Activated naive CD4-positive, alpha-beta T cell treated with anti-CD3 and anti-CD28 coated beads, Interleukin-2, amount 50 U/mL, for 24 hours (primary cell): ENCODE data around the gene XPO5.
A peak's percentile ranks its signal among the peaks of the same experiment; 100 is the strongest.

ENCODE experiments used
- H3K27ac Mint-ChIP-seq: one replicate; pipeline ENCODE4 v1.8.0; 2021; ENCODE audit warnings: mild to moderate bottlenecking, mixed read lengths
- H3K27me3 Mint-ChIP-seq: one replicate; pipeline ENCODE4 v1.8.0; 2021; ENCODE audit warnings: mixed read lengths
- H3K36me3 Mint-ChIP-seq: one replicate; pipeline ENCODE4 v1.8.0; 2021; ENCODE audit warnings: mixed read lengths
- H3K4me1 Mint-ChIP-seq: one replicate; pipeline ENCODE4 v1.8.0; 2021; ENCODE audit warnings: mixed read lengths
- H3K4me3 Mint-ChIP-seq: one replicate; pipeline ENCODE4 v1.8.0; 2021; ENCODE audit warnings: mild to moderate bottlenecking, mixed read lengths
- H3K9me3 Mint-ChIP-seq: one replicate; pipeline ENCODE4 v1.8.0; 2021; ENCODE audit warnings: mixed read lengths

XPO5 gene

DNA sequence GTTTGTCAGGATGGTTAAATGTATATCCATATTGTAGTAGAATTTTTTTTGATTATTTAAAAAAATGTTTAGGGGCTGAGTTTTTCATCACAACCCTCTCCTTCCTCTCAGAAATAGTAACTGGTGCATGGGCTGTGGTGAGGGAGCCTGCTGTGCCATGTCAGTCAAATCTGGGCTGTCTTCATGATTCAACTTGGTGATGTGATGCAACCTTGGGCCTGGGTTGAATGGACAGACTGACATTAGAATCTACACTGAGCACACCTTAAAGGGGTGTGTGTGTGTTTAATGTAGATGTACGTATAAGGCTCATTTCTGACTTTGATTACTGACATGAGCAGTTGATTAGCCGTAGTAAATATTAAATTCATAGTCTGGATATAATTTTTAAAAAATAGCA lies 94.8 kb downstream of the XPO5 start:
- H3K9me3 Mint-ChIP-seq: no peaks in the 10 kb centered on the region
- no peaks in the 10 kb centered on the region for H3K27me3 Mint-ChIP-seq
- peaks cover 59% of the 10 kb centered on the region for H3K4me1 Mint-ChIP-seq
- no peak overlapping the region for H3K4me3 Mint-ChIP-seq
- H3K27ac Mint-ChIP-seq: no peak overlapping the region
- H3K36me3 Mint-ChIP-seq: no peaks in the 10 kb centered on the region

DNA sequence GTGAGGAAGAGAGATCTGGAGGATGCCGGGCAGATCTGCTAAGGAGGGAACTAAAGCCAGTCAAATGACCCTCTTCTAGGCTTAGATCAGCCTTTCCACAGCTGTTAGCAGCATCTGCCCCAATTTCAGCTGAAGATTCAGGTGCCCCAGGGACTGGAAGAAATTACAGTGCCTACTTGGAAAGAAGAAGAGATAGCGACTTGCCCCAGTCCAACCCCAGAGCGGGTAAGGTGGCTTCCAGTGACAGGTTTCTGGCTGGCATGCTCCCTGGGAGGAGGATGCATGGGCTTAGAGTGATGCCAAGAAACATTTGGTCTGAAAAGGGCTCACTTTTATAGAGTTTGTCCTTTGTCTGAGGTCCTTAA lies 97.8 kb downstream of the XPO5 start:
- Mint-ChIP-seq H3K9me3 (no peaks in the 10 kb centered on the region), H3K4me1 (peaks cover 53% of the 10 kb centered on the region), H3K4me3 (peak overlapping the region; percentile 94), H3K36me3 (no peaks in the 10 kb centered on the region), H3K27ac (peak overlapping the region; percentile 88), H3K27me3 (no peaks in the 10 kb centered on the region)

DNA sequence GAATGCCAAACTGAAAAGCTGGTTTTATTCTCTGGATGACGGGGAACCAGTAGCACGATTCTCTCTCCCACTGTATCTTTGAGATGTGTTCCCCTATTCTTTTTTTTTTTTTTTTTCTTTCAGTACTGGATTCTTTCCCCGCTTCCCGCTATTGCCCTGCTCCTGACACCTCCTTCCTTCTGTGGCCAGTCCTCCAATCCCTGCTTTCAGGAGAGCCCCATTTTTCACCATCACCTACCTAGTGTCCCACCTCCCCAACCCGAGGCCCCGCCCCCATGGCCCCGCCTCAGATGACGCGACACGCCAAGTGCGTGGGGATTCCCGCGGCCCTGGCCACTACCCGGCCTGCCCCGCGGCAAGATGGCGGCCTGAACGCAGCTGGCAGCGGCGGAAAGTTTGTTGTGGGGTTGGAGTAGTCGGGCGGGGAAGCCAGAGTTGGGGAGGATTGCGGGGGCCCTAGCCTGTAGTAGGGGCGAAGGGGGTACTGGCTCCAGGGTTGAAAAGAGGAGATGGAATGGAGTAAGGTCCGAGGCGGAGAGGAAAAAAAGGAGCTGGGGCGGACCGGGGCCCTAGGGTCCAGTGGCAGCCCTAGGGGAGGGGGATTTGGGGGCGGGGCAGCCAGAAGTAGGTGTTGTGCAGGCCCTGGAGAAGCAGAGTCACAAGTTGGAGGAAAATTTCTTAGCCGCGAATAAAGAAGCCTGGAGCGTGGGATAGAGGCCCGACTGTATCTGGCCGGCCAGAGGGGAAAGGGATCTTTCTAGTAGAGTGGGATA lies 98.4 kb downstream of the XPO5 start, which contains the start of gene TJAP1:
TJAP1 (plus strand) TSS at position 336 of the 773 bp plus-strand sequence. CDS start 21,432 bp downstream, outside the sequence.
- H3K4me1 Mint-ChIP-seq: peaks cover 51% of the 10 kb centered on the region
- H3K36me3 Mint-ChIP-seq: no peaks in the 10 kb centered on the region
- H3K4me3 Mint-ChIP-seq: peak within 1 kb of the TSS; percentile 94
- H3K9me3 Mint-ChIP-seq: no peaks in the 10 kb centered on the region
- H3K27ac Mint-ChIP-seq: peak within 1 kb of the TSS; percentile 88
- no peaks in the 10 kb centered on the region for H3K27me3 Mint-ChIP-seq

DNA sequence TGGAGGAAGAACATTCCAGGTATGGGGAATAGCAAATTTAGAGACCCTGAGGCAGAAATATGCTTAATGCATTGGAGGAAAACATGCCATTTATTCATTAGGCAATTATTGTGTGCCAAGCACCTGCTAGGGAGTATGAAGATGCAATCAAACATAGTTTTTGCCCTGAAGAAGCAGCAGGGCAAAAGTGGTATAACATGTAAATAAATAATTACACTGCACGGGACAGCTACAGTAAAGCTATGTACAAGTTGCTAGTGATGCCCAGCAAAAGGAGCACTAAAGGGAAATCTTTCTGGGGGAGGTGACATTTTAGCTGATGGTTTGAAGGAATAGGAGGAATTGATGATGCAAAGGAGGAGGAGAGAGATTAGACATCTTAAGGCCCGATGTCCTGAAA lies 99.1 kb downstream of the XPO5 start:
- no peaks in the 10 kb centered on the region for H3K9me3 Mint-ChIP-seq
- peak overlapping the region; percentile 94 for H3K4me3 Mint-ChIP-seq
- no peaks in the 10 kb centered on the region for H3K27me3 Mint-ChIP-seq
- H3K27ac Mint-ChIP-seq: peak overlapping the region; percentile 88
- H3K4me1 Mint-ChIP-seq: peaks cover 44% of the 10 kb centered on the region
- no peaks in the 10 kb centered on the region for H3K36me3 Mint-ChIP-seq

DNA sequence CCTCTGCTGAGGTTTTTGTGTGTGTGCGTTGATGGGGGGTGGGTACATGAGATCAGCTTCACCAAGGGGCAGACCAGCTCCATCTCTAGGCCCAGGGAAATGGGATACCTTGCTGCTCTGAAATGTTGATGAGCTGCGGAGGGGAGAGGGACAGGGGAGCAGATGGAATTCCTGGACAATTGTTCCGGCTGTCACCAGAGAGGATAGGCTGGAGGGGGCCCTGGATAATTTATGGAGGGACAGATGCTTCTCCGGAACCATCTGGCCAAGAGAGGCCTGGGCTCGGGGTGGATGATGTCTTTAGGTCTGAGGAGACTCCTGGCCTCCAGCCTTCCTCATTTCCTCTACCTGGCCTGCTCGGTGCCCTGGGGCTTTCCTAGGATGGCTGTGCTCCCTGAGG lies 100.3 kb downstream of the XPO5 start:
- Mint-ChIP-seq H3K9me3 (no peaks in the 10 kb centered on the region), H3K27me3 (no peaks in the 10 kb centered on the region)

DNA sequence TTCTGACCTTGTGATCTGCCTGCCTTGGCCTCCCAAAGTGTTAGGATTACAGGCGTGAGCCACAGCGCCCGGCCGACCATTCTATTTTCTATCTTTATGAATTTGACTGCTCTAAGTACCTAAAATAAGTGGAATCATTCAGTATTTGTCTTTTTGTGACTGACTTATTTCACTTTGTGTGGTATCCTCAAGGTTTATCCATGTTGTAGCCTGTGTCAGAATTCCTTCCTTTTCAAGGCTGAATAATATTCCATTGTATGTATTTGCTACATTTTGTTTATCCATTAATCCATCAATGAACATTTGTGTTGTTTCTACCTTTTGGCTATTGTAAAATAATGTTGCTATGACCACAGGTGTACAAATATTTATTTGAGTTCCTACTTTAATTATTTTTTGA lies 103.3 kb downstream of the XPO5 start:
- H3K27me3 Mint-ChIP-seq: peaks cover 5% of the 10 kb centered on the region
- H3K4me1 Mint-ChIP-seq: peaks cover 11% of the 10 kb centered on the region
- no peaks in the 10 kb centered on the region for H3K9me3 Mint-ChIP-seq
- no peaks in the 10 kb centered on the region for H3K36me3 Mint-ChIP-seq
- no peak overlapping the region for H3K4me3 Mint-ChIP-seq
- H3K27ac Mint-ChIP-seq: no peak overlapping the region

More for the DNA sequence above, 100.3 kb downstream of the XPO5 start:
- Mint-ChIP-seq H3K4me1 (peaks cover 35% of the 10 kb centered on the region), H3K36me3 (no peaks in the 10 kb centered on the region), H3K27ac (no peak overlapping the region), H3K4me3 (no peak overlapping the region)
